Stimulated activated naive CD8-positive, alpha-beta T cell treated with anti-CD3 and anti-CD28 coated beads, Interleukin-15, amount 100 ng/mL, for 72 hours (primary cell): Measurements from ENCODE around the gene NANOGP8.
"Not testable (repeated sequence)": the region's sequence is repeated elsewhere in the genome, so short reads cannot be mapped to it uniquely, and the experiment has no call there.

Source experiments
- ATAC-seq: fragments of 150-1000 bp; cut with Tn5 transposase; 2 replicates; pipeline ENCODE4 v1.10.0; 2021; ENCODE audit warnings: mild to moderate bottlenecking, moderate library complexity
- DNase-seq, 2 donors: peaks; one replicate each; pipeline ENCODE4 v3.0.0; 2021 to 2022
- H3K27ac Mint-ChIP-seq, 2 donors: one replicate each; pipeline ENCODE4 v1.8.0; 2022; ENCODE audit warnings: mild to moderate bottlenecking in 2 of 2, mixed read lengths in 2 of 2, moderate library complexity in 2 of 2
- H3K27me3 Mint-ChIP-seq: one replicate; pipeline ENCODE4 v1.8.0; 2022; ENCODE audit warnings: mixed read lengths
- H3K4me1 Mint-ChIP-seq: one replicate; pipeline ENCODE4 v1.8.0; 2022; ENCODE audit warnings: mild to moderate bottlenecking, mixed read lengths
- H3K4me3 Mint-ChIP-seq, 2 donors: one replicate each; pipeline ENCODE4 v1.8.0; 2022; ENCODE audit warnings: mild to moderate bottlenecking in 2 of 2, mixed read lengths in 2 of 2, moderate library complexity in 1 of 2
- H3K9me3 Mint-ChIP-seq, 2 donors: one replicate each; pipeline ENCODE4 v1.8.0; 2022; ENCODE audit warnings: mixed read lengths in 2 of 2

The NANOGP8 gene

DNA sequence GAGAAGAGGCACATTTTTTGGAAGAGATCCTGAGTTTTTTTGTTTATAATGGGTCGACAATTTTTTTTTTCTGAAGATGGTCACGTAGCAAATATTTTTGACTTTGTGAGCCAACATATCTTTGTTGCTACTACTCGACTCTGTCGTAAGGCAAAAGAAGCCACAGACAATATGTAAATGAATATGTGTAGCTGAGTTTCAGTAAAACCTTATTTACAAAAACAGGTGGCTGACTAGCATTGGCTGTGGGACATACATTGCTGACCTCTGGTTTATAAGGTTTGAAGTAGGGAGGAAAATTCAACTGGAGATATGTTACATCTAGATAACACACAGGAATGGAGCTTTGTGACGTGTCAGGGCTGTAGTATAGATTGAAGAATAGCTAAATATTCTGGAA lies 22.5 kb upstream of the NANOGP8 start:
- H3K9me3 Mint-ChIP-seq = no peaks in the 10 kb centered on the region
- no peaks in the 10 kb centered on the region for H3K4me1 Mint-ChIP-seq
- no peak for DNase-seq
- no peak overlapping the region for H3K27ac Mint-ChIP-seq
- H3K27me3 Mint-ChIP-seq = no peaks in the 10 kb centered on the region
- H3K4me3 Mint-ChIP-seq = no peak overlapping the region
- ATAC-seq = no peak

DNA sequence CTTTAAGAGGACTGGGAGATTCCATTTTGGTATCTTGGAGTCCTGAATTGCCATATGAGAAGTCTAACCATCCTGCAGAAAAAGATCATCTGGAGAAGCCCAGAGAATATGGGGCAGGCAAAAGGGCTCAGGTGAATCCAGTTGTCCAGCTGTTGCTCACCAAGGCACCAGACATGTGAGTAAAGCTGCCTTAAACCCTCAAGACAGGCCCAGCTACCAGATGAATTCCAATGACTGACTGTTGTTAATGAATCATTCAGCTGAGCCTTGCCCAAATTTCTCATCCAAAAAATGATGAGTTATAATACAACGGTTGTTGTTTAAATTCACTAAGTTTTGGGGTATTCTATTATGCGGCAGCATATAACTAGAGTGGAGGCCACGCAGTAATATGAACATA lies 22.0 kb upstream of the NANOGP8 start:
- no peaks in the 10 kb centered on the region for H3K27me3 Mint-ChIP-seq
- ATAC-seq (no peak), DNase-seq (no peak)
- H3K4me3 Mint-ChIP-seq = no peak overlapping the region
- no peaks in the 10 kb centered on the region for H3K4me1 Mint-ChIP-seq
- H3K27ac Mint-ChIP-seq = no peak overlapping the region
- H3K9me3 Mint-ChIP-seq = no peaks in the 10 kb centered on the region

DNA sequence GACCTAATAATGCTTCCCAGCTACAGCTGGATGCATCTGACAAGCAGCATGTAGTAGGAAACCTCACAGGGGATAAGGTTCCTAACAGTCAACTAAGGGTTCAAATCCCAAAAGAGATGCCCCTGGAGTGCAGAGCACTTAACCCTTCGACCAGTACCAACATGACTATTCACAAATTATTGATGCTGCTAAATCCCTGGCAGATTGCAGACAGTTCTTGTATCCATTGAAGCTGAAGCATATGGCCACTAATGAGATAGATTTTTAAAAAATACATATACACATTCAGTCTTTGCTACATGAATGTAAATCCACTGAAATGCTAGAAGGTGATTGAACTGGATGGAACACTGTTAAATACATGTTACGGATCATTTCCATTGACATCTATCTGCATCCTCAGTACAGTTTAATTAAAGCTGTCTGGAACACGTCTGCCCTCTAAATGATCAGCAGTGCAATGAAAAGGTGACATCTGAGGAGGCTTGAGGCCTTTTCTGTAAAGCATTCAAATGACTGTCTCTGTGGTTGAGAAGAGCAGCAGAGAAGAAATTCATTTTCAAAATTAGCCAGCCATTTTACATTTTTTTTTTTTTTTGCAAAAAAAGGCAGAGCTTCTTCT lies 19.5 kb upstream of the NANOGP8 start:
- Mint-ChIP-seq H3K27ac (no peak overlapping the region), H3K4me1 (no peaks in the 10 kb centered on the region), H3K9me3 (no peaks in the 10 kb centered on the region), H3K27me3 (no peaks in the 10 kb centered on the region), H3K4me3 (no peak overlapping the region)
- no peak for DNase-seq
- no peak for ATAC-seq

DNA sequence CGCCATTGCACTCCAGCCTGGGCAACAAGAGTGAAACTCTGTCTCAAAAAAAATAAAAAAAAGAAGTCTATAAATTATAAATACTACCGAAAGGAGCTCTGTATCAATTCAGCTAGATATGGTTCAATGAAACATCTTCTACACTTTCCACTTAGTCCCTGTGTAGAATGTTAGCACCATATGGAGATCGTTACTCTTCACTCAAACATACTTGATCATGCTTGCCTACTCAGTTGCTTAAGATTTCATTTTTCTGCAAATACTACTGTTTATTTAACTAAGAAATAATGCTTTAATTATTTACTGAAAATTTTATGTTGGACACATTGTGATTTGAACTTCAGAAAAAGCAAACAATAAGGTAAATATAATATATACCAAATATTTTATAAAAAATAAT lies 17.1 kb upstream of the NANOGP8 start:
- DNase-seq (no peak), ATAC-seq (no peak)
- no peaks in the 10 kb centered on the region for H3K27me3 Mint-ChIP-seq
- no peaks in the 10 kb centered on the region for H3K9me3 Mint-ChIP-seq
- no peak overlapping the region for H3K4me3 Mint-ChIP-seq
- H3K4me1 Mint-ChIP-seq = no peaks in the 10 kb centered on the region
- H3K27ac Mint-ChIP-seq = no peak overlapping the region

DNA sequence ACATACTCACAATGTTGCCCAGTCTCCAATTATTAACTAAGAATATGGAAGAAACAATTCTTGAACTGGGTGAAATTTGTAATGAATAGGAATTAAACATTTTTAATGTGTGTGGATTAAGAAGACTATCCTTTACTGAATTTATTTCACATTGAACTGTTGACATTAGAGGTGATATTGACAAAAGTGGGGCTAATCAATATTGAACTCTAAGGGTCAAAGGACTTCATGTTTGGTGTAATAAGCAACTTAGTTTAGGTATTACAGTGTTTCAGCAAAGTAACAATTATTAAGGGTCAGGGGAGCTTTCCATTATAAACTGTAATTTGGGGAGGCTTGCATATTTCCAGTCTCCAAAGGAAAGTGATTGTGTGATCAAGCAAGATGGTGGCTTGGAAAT lies 16.2 kb upstream of the NANOGP8 start:
- DNase-seq (no peak), ATAC-seq (no peak)
- Mint-ChIP-seq H3K27me3 (no peaks in the 10 kb centered on the region), H3K27ac (no peak overlapping the region), H3K4me1 (no peaks in the 10 kb centered on the region), H3K9me3 (no peaks in the 10 kb centered on the region), H3K4me3 (no peak overlapping the region)

DNA sequence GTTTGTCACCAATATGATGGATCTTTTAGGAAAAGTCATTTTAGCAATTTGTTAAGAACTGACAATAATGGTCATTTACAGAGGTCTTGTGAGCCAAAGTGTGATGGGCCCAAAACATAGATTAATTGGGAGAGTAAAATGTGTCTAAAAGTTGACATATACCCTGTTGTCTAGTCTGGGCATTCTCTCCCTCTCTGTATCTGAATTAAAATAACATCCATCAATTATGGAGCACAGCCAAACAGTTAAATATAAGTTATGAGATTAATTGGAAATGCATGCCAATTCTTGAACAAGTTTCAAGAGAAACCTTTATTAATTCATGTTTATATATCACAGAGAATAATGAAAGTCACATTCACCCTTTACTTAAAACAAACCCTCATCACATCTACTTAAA lies 13.6 kb upstream of the NANOGP8 start:
- no peak for DNase-seq
- no peaks in the 10 kb centered on the region for H3K27me3 Mint-ChIP-seq
- H3K27ac Mint-ChIP-seq = no peak overlapping the region
- no peaks in the 10 kb centered on the region for H3K4me1 Mint-ChIP-seq
- ATAC-seq = no peak
- no peak overlapping the region for H3K4me3 Mint-ChIP-seq
- no peaks in the 10 kb centered on the region for H3K9me3 Mint-ChIP-seq

DNA sequence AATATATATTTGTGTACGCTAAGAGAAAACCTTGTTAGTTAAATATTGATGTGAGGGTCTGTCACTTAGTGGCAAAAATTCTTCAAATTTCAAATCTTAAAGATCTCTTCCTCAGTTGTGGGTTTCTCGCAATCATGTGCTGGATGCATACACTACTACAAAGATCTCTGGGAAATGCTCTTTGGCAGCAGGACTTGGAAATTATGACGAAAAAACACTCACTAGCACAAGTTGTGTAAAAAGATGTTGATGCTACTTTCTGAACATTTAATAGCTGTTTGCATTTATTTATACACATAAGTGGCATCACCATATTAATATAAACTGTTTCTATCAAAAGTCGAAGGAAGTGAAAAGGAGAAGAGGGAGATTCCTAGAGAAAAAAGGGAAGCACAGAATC lies 10.8 kb upstream of the NANOGP8 start:
- no peak overlapping the region for H3K4me3 Mint-ChIP-seq
- no peaks in the 10 kb centered on the region for H3K4me1 Mint-ChIP-seq
- peaks cover 0 to 5% of the 10 kb centered on the region in 2 donors for H3K9me3 Mint-ChIP-seq
- H3K27ac Mint-ChIP-seq = no peak overlapping the region
- DNase-seq = no peak
- ATAC-seq = no peak
- no peaks in the 10 kb centered on the region for H3K27me3 Mint-ChIP-seq

DNA sequence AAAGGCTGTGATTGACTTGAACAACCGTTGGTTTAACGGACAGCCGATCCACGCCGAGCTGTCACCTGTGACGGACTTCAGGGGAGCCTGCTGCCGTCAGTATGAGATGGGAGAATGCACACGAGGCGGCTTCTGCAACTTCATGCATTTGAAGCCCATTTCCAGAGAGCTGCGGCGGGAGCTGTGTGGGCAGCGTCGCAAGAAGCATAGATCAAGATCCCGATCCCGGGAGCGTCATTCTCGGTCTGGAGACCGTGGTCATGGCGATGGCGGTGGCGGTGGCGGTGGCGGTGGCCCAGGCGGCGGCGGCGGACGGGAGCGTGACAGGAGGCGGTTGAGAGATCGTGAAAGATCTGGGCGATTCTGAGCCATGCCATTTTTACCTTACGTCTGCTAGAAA lies 7.8 kb upstream of the NANOGP8 start:
- no peaks in the 10 kb centered on the region for H3K4me1 Mint-ChIP-seq
- H3K27ac Mint-ChIP-seq = no peak overlapping the region
- ATAC-seq (no peak), DNase-seq (no peak)
- peaks cover 0 to 5% of the 10 kb centered on the region in 2 donors for H3K9me3 Mint-ChIP-seq
- no peak overlapping the region for H3K4me3 Mint-ChIP-seq
- H3K27me3 Mint-ChIP-seq = no peaks in the 10 kb centered on the region

DNA sequence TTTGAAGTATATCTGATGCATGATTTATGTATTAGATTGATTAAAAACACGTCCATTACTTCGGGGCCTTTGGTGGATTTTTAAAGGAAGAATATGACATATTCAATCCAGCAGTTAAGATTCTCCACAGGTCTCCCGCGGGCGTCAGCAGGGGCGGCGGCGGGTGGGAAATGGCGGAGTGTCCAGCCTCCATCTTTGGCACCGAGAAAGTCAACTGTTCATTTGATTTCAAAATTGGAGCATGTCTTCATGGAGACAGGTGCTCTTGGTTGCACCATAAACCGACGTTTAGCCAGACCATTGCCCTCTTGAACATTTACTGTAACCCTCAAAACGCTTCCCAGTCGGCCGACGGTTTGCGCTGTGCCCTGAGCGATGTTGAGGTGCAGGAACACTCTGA lies 7.2 kb upstream of the NANOGP8 start:
- no peaks in the 10 kb centered on the region for H3K27me3 Mint-ChIP-seq
- no peak for DNase-seq
- no peak overlapping the region for H3K4me3 Mint-ChIP-seq
- no peak for ATAC-seq
- H3K9me3 Mint-ChIP-seq = peaks cover 0 to 5% of the 10 kb centered on the region in 2 donors
- H3K4me1 Mint-ChIP-seq = no peaks in the 10 kb centered on the region
- H3K27ac Mint-ChIP-seq = no peak overlapping the region

DNA sequence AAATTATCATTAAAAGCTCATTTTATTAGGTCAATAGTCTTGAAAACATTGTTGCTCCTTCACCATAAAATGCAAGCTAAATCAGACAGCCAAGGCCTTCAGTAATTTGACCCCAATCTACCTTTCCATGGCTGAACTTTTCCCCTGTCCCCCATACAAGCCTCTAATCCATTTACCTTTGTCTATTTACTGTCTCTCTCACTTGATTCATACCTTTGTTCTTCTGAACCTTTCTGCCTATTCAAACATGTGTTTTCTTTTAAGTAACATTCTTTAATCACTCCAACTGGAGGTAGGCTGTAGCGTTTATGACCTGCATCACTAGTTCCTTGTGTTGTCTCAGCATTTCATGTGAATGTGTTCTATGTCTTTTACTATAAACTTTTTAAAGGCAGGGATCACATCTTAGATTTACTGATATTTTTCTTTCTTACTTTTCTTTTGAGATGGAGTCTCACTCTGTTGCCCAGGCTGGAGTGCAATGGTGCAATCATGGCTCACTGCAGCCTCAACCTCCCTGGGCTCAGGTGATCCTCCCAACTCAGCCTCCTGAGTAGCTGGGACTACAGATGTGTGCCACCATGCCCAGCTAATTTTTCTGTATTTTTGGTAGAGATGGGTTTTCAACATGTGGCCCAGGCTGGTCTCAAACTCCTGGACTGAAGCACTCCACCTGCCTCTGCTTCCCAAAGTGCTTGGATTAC lies 5.2 kb upstream of the NANOGP8 start:
- peaks cover 0 to 5% of the 10 kb centered on the region in 2 donors for H3K9me3 Mint-ChIP-seq
- DNase-seq (no peak), ATAC-seq (no peak)
- H3K27me3 Mint-ChIP-seq = no peaks in the 10 kb centered on the region
- no peak overlapping the region for H3K27ac Mint-ChIP-seq
- no peak overlapping the region for H3K4me3 Mint-ChIP-seq
- H3K4me1 Mint-ChIP-seq = no peaks in the 10 kb centered on the region

DNA sequence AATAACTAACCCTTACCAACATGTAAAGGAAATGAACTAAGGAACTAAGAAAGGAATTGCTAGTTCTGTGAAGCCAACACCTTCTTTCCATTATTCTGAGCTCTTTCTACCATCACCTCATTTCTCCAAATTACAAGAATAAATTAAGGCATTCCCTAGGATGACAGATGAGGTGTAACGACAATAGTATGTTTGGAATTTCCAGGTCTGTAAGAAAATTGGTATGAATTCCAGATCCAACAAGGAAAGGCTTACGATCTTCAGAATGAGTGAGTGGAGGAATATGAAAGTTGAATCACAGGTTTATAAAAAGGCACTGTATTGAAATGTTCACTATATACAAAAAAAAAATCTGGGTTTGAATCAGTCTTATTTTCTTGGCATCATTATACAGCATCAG lies 4.5 kb upstream of the NANOGP8 start:
- Mint-ChIP-seq H3K9me3 (peaks cover 0 to 5% of the 10 kb centered on the region in 2 donors), H3K4me1 (no peaks in the 10 kb centered on the region)
- DNase-seq = no peak

DNA sequence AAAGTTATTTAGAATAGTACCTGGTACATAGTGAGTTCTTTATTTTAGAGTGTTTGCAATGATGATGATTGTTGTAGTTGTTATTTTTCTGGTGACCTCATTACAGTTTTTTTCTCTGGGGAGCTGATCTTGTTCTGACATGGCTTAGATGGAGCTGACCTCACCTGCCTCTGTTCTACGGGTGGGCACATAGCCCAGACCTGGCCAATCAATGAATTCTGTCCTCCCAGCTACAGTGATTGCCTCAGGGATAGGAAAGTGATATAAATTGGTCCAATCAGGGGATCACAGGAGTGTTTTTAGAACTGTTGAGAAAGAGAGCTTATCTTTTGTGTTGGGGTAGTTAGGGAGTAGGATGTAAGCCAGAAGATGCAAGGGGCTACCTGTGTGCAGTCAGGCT lies 3.2 kb upstream of the NANOGP8 start:
- no peaks in the 10 kb centered on the region for H3K27me3 Mint-ChIP-seq
- no peak for ATAC-seq
- no peak overlapping the region for H3K4me3 Mint-ChIP-seq
- no peak overlapping the region for H3K27ac Mint-ChIP-seq
- no peak for DNase-seq
- no peaks in the 10 kb centered on the region for H3K4me1 Mint-ChIP-seq
- H3K9me3 Mint-ChIP-seq = peaks cover 0 to 5% of the 10 kb centered on the region in 2 donors

More for the DNA sequence above, 4.5 kb upstream of the NANOGP8 start:
- no peaks in the 10 kb centered on the region for H3K27me3 Mint-ChIP-seq
- no peak overlapping the region for H3K27ac Mint-ChIP-seq
- no peak for ATAC-seq
- H3K4me3 Mint-ChIP-seq = no peak overlapping the region

DNA sequence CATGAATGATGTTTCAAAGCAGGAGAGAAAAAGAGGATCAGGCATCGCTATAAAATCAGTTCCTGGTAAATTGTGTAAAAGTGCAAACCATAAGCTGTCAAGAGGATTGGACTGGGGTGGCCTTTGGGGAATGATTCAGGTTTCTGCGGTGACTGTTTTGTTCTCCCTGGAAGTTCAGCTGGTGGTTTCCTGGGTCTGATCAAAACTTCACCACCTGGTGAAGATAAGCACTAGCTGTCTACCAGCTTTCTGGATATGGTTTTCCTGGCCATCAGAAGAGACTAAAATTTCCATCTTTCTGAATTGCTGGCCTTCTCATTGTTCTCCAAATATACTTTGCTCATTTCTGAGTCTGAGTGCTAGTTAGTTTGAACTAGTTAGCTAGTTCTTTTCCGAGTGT lies 2.7 kb upstream of the NANOGP8 start:
- Mint-ChIP-seq H3K27me3 (no peaks in the 10 kb centered on the region), H3K9me3 (peaks cover 2 to 4% of the 10 kb centered on the region in 2 donors), H3K4me3 (no peak overlapping the region), H3K4me1 (no peaks in the 10 kb centered on the region), H3K27ac (no peak overlapping the region)
- no peak for ATAC-seq
- DNase-seq = no peak

DNA sequence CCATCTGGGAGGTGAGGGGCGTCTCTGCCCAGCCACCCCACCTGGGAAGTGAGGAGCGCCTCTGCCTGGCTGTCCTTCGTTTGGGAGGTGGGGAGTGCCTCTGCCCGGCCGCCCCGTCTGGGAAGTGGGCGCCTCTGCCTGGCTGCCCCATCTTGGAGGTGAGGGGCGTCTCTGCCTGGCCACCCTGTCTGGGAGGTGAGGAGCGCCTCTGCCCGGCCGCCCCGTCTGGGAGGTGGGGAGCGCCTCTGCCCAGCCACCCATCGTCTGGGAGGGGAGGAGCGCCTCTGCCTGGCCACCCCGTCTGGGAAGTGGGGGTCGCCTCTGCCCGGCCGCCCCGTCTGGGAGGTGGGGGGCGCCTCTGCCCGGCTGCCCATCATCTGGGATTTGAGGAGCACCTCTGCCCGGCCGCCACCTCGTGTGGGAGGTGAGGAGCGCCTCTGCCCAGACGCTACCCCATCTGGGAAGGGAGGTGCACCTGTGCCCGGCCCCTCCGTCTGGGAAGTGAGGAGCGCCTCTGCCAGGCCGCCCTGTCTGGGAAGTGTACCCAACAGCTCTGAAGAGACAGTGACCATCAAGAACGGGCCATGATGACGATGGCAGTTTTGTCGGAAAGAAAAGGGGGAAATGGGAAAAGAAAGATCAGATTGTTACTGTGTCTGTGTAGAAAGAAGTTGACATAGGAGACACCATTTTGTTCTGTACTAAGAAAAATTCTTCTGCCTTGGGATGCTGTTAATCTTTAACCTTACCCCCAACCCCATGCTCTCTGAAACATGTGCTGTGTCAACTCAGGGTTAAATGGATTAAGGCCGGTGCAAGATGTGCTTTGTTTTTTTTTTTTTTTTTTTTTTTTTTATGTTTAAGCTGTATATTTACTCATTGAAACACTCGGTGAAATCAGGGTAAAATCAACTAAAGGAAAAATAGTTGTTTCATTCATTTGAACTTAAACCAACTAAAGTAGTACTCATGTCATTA lies 2.4 kb downstream of the NANOGP8 start:
- not testable (repeated sequence) for H3K4me1 Mint-ChIP-seq, H3K27ac Mint-ChIP-seq, H3K9me3 Mint-ChIP-seq, H3K4me3 Mint-ChIP-seq, H3K27me3 Mint-ChIP-seq, ATAC-seq, DNase-seq

DNA sequence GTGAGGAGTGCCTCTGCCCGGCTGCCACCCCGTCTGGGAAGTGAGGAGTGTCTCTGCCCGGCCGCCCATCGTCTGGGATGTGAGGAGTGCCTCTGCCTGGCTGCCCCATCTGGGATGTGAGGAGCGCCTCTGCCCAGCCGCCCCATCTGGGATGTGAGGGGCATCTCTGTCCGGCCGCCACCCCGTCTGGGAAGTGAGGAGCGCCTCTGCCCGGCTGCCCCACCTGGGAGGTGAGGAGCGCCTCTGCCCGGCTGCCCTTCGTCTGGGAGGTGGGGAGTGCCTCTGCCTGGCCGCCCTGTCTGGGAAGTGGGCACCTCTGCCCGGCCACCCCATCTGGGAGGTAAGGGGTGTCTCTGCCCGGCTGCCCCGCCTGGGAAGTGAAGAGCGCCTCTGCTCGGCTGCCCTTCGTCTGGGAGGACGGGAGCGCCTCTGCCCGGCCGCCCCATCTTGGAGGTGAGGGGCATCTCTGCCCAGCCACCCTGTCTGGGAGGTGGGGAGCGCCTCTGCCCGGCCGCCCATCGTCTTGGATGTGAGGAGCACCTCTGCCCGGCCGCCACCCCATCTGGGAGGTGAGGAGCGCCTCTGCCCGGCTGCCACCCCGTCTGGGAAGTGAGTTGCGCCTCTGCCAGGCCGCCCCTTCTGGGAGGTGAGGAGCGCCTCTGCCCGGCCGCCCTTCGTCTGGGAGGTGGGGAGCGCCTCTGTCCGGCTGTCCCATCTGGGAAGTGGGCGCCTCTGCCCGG lies 3.3 kb downstream of the NANOGP8 start:
- H3K9me3 Mint-ChIP-seq, ATAC-seq, DNase-seq, H3K4me1 Mint-ChIP-seq, H3K27ac Mint-ChIP-seq, H3K27me3 Mint-ChIP-seq, H3K4me3 Mint-ChIP-seq: not testable (repeated sequence)
